NCI-H345 treated with DMSO at 0.1 percent for 48 hours (cell line): ENCODE measurements around the gene C19orf38.
"Not testable (repeated sequence)": the region's sequence is repeated elsewhere in the genome, so short reads cannot be mapped to it uniquely, and the experiment has no call there.

Experiments used
- DNase-seq: peaks from one replicate; lab custom pipeline; 2025; ENCODE audit not compliant: unreplicated experiment; lab: John Stamatoyannopoulos, UW

C19orf38 gene

GRCh38 chr19:10820173-10820572 is 28.0 kb upstream of the C19orf38 start:
- no peak for DNase-seq

- DNase-seq: no peak
Observed at GRCh38 chr19:10823690-10824089, 24.5 kb upstream of the C19orf38 start.

DNA sequence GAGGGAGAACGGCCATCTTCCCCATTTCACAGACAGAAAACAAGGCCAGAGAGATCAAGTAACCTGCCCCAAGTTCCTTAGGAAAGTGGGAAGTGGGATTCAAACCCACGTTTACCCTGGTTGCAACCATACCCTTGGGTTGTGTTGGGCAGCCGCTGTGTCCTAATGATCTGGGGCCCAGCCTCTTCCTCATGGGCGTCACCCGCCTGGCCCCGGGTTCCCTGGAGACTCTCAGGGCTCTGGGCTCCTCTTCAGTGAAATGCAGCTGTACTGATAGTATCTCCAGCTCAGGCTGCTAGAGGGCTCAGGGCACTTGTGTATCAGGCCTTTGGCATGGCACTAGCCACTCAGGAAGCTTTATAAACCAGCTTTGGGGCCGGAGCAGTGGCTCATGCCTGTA is 22.0 kb upstream of the C19orf38 start:
- no peak for DNase-seq

- DNase-seq: no peak
Observed at GRCh38 chr19:10826846-10827245, 21.4 kb upstream of the C19orf38 start.

DNA sequence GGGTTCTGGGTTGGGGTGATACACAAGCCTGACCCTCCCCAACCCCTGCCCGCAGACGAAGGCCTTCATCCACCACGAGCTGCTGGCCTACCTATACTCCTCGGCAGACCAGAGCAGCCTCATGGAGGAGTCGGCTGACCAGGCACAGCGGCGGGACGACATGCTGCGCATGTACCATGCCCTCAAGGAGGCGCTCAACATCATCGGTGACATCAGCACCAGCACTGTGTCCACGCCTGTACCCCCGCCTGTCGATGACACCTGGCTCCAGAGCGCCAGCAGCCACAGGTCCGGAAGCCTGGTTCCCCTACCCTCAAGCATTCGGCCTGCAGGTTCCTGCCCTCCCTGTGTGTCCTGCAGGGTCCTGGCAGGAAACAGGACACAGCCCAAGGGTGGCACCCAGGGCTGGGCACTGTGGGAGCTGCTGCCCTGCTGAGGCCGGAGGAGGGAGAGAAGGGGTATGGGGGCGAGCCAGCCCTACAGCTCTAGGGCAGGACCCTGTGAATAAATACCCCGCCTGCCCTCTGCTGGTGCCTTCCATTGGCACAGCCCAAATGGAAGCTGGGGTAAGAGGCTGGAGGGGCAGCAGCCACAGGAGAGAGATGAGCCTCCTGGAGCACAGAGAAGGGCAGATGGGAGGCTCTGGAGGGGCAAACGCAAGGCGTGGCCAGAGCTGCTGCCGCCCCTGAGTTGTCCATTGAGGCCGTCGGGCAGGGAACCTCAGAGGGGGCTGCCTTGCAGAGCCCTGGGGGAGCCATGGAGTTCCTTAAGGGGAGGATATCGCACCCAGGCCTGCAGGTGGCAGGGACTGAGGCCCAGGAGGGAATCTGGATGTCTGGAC is 19.0 kb upstream of the C19orf38 start:
- DNase-seq: no peak

DNA sequence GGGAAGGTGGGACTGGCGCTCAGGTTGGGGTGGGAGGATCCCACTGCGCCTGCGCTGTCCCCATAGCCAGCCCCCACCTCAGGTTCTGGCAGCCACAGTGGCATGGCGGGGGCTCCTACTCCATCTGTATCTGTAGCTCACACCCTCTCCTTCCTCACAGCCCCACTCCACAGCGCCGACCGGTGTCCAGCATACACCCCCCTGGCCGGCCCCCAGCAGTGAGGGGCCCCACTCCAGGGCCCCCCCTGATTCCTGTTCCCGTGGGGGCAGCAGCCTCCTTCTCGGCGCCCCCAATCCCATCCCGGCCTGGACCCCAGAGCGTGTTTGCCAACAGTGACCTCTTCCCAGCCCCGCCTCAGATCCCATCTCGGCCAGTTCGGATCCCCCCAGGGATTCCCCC is 18.2 kb upstream of the C19orf38 start:
- no peak for DNase-seq

- no peak for DNase-seq
Observed at GRCh38 chr19:10830370-10830769, 17.8 kb upstream of the C19orf38 start.

- DNase-seq: no peak
Observed at GRCh38 chr19:10830931-10831779, 17.1 kb upstream of the C19orf38 start.

DNA sequence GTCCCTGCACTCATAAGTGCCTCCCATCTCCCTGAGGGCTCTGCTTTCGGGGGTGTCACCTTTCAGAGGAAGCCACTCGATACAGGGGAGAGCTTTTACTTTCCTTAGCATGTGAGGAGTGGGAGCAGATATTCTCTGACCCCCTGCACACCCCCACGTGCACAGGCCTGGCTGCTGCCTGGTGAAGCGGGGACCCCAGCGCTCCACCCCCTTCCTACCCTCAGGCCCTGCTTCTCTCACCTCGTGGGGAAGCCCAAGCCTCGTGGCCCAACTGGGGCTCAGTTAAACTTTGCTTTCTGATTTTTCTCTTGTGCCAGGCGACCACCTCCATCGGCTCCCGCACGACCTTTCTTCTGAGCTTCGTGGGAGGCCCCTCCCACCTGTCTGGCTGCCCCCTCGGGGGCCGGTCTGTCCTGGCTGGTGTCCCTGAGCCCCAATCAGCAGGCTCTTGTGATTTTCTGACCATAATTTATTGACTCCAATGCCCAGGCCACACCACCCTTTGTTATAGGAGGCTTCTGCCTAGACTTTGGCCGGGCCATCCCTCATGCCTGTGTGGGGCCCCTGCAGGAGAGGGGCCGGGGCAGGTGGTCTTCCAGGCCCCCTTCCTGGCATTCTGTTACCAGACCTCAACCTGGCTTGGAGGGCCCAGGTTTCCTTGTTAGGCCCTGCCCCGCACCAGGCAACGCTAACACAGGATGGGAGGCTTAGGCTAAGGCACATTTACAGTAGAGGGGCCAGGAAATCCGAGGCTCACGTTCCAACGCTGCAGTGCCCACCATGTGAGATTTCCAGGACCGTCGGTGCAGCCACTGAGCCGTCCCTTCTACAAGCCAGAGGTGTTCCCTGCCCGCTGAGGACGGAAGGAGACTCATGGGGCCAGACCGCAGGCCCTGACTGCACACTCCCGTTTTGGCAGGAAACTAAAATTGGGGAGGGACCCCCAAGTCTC is 16.0 kb upstream of the C19orf38 start:
- no peak for DNase-seq

GRCh38 chr19:10832939-10833296 is 15.3 kb upstream of the C19orf38 start:
- no peak for DNase-seq

GRCh38 chr19:10835089-10835753 is 13.0 kb upstream of the C19orf38 start:
- DNase-seq: no peak

DNA sequence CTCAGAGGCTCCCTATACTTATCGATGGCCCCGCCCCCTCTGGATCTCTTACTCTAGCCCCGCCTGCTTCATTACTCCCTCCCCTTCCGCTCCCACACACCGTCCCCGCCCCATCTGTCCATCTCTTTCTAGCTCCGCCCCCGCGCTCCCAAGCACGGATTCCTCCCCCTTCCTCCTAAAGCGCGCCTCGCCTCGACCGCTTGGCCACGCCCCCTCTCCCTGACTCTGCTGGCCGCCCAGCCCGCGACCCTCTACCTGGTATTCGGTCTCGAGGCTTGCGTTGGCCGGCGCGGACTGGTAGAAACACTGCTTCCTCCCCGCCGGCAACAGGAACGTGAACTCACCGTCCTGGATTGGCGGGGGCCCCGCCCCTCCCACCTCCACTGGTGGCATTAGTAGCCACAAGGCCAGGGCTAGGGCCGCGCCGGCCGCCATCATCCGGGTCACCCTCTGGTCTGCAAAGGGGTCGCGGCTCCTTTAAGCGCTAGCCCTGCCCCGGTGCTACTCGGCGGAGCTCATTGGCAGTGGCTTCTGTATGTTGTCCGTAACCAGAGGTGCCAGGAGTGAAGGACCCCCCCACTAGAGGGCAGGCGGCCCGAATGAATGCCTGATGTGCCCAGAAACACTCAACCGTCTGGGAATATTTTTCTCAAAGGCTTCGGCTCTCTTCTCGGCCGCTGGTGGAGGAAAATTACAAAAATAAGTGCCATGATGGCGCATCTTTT is 12.3 kb upstream of the C19orf38 start, which contains the start of gene TMED1:
TMED1 (minus strand) TSS at position 459 of the 725 bp plus-strand sequence; CDS start at position 438, 21 bp downstream.
- peak; percentile 99 for DNase-seq

- DNase-seq: peak; percentile 95
Observed at GRCh38 chr19:10836479-10837330, 11.5 kb upstream of the C19orf38 start.

- DNase-seq: not testable (repeated sequence)
Observed at GRCh38 chr19:10837649-10838048, 10.6 kb upstream of the C19orf38 start.

- no peak for DNase-seq
Observed at GRCh38 chr19:10838377-10838776, 9.8 kb upstream of the C19orf38 start.

GRCh38 chr19:10839114-10840050 is 8.8 kb upstream of the C19orf38 start:
- DNase-seq: no peak

DNA sequence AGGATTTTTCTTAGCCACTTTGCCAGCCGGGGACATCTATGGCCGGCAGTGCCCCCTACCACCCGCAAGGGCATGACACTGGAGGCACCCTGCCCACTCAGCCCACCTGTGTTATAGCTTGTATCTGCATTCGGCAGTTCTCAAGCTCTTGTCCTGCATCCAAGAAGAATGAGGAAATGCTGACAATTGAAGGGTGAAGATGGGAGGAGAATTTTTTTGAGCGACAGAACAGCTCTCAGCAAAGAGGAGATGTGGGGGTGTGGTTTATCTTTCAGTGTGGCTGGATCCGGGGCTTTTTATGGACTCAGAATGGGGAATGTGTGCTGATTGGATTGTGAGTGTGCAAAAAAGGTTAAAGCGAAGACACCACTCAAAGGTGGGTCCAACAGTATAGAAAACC is 5.4 kb upstream of the C19orf38 start:
- DNase-seq: no peak
